Loucy (cell line): Measurements from ENCODE around the gene NOD1.

ENCODE experiments used
- CTCF ChIP-seq: fragments of 200-600 bp; sonication (generic); conservative IDR thresholded peaks from 2 replicates; pipeline ENCODE4 v1.5.1; 2014; ENCODE audit warnings: mild to moderate bottlenecking, antibody characterized with exemption, low read length
- EZH2phosphoT487 ChIP-seq: fragments of 200-600 bp; IDR thresholded peaks from 2 replicates; pipeline ENCODE4 v1.6.1; 2018; ENCODE audit warnings: antibody characterized with exemption, mild to moderate bottlenecking, moderate library complexity, borderline replicate concordance

DNA sequence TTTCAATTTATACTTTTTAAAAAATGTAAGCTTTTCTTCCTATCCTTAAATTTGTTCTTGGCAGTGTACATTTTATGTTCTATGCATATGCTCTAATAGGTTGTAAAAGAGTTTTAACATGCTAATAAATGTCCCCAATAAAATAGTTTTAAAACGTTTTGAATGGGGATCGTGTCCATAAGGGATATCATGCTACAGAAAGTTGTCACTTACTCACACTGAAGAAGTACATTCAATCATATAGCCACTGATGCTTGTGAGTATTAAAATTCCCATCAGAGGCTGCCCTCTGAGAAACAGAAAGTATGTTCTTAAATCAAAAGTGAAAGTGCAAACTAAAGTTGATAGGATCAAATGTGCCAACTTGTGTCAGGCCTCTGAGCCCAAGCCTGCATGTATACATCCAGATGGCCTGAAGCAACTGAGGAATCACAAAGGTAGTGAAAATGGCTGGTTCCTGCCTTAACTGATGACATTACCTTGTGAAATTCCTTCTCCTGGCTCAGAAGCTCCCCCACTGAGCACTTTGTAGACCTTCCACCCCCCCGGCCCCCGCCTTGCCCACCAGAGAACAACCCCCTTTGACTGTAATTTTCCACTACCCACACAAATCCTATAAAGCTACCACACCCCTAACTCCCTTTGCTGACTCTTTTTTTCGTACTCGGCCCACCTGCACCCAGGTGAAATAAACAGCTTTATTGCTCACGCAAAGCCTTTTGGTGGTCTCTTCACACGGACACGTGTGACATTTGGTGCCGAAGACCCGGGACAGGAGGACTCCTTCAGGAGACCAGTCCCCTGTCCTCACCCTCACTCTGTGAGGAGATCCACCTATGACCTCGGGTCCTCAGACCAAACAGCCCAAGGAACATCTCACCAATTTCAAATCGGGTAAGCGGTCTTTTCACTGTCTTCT lies 877 bp upstream of the NOD1 start:
- TF ChIP-seq CTCF (no peak), EZH2phosphoT487 (no peak)
